ENCODE data around the gene NTHL1.

NTHL1 gene

DNA sequence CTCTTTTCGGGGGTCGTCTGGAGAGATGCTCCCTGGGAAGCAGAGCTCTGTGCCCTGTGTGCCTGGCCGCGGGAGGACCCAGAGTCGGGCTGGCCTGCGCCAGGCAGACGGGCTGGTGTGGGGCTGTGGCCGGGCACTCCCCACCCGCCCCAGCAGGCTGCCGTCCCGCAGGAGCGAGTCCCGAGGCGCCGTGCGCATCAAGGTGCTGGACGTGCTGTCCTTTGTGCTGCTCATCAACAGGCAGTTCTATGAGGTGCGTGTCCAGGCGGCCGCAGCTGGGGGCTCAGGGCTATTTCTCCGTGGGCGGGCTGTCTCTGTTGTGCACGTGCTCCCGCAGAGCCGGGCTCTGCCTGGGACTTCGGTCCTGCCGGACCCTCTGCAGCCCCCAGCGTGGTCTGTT is 15.2 kb upstream of the NTHL1 start:
- no peak for DNase-seq

GRCh38 chr16:2061526-2061925 is 13.9 kb upstream of the NTHL1 start:
- no peak for DNase-seq

- no peak for DNase-seq
Observed at GRCh38 chr16:2061023-2061422, 13.4 kb upstream of the NTHL1 start.

- no peak for DNase-seq
Observed at GRCh38 chr16:2060346-2060745, 12.7 kb upstream of the NTHL1 start.

DNA sequence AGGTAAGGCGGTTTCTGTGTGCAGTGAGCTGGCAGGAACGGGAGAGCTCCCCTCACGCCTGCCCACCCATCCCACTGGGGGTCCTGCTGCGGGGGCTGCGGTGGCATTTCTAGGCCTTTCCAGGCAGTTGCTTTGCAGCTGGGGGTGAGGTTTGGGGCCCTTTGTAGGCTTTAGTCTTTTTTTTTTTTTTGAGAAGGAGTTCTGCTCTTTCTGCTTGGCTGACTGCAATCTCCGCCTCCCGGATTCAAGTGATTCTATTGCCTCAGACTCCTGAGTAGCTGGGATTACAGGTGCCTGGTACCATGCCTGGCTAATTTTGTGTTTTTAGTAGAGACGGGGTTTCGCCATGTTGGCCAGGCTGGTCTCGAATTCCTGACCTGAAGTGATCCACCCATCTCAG is 11.2 kb upstream of the NTHL1 start:
- no peak for DNase-seq

DNA sequence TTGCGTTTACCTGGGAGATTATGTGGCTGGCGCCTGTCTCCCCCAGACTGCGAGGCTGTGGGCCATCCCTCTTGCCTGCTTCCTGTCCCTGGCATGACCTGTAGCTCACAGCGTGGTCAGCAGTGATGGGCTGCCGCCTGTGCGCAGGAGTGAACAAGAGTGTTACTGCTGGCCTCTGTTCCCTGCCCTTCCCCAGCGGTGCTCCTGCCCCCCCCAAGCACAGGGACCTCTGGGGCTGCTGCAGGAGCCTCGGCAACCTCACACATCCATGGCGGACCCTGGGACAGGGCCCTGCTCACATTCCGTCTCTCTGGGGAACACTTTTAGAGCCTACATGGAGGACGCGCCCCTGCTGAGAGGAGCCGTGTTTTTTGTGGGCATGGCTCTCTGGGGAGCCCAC is 10.8 kb upstream of the NTHL1 start:
- no peak for DNase-seq

- DNase-seq = no peak
Observed at GRCh38 chr16:2057438-2057837, 9.8 kb upstream of the NTHL1 start.

DNA sequence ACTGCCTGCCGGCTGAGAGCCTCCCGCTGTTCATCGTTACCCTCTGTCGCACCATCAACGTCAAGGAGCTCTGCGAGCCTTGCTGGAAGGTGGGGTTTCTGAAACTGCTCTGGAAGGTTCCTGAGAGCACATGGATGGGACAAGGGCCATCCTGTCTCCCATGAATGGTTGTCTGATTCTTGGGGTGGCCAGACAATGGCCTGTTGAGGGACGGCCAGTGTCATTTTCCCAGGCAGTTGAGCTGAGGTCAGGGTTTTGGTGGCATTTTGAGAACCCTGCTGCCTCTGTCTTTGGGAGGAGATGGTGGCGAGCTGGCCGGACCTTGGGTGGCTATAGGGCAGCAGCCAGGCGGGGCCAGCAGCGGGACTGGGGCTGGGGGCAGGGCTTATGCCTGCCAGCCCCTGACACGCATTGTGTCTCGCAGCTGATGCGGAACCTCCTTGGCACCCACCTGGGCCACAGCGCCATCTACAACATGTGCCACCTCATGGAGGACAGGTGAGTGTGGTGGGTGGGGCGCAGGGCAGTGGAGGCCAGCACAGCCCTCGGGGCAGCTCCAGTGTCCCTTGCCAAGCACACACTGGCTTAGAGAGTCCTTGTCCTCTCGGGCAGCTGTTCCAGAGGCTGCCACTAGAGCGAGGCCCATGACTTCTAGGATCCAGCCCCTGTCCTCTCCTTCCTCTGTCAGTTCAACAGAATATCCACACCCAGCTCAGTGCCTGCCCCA is 9.2 kb upstream of the NTHL1 start:
- no peak for DNase-seq

GRCh38 chr16:2056077-2056476 is 8.4 kb upstream of the NTHL1 start:
- no peak for DNase-seq

DNA sequence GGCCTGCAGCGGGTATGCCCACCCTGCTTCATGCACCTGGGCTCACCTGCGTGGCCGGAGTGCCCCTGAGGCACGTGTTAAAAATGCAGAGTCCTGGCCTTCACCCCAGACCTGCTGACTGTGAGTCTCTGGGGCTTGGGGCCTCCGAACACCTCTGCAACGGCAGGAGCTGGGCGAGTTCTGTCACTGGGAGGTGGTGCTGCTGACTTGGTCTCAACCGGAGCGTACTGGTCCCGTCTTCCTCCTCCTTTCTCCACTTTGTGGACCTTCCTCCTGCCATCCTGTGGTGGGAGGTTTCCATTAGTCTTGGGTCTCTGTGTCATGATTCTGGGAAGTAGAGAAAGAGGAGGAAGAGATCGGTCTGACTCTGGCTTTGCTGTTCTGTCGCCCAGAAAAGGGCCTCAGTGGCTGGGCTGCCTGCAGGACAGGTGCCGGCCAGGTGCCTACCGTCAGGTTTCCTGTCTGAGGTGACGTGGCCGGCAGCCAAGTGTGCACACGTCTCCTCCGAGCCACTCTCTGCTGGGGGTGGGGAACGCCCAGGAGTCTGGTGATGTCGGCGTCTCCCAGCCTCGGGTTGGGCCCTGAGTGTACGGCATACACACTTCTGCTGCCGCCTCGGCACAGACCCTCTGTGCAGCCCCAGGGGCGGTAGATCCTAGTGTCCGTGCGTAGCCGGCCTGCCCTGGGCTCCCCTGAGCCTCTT is 7.1 kb upstream of the NTHL1 start:
- DNase-seq = no peak

- no peak for DNase-seq
Observed at GRCh38 chr16:2053897-2054296, 6.3 kb upstream of the NTHL1 start.

DNA sequence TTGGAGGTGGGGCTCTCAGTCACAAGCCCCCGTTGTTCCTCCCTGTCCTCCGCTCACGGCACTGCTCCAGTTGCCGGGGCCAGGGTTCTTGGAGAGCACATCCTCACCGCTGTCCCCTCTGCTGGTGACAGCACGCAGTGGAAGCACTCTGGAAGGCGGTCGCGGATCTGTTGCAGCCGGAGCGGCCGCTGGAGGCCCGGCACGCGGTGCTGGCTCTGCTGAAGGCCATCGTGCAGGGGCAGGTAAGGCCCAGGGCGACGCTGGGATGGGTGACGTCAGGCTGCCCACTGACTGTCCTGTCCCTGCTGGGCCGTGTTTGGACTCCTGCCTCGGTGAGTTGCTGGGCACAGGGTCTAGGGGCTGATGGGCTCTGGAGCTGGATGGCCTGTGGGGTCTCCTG is 5.6 kb upstream of the NTHL1 start:
- no peak for DNase-seq

DNA sequence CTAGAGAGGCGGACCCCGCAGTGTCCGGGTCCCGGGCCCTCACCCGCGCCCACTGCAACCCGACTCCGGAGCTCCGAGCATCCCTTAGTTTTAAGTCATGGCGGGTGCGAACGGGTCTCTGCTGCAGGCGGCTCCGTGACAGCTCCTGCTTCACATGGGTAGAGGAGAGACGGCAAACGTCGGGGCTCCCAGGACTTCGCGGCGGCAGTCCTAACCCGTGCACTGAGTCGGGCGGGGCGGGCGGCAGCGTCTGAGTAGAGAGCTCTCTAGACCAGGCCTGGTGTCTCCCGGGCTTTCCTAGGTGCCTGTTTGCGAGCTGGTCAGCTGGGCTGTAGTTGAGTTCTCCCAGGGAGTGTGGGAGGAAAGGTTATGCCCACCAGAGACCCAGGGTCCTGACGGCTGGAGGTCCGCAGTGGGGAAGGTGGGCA is 496 bp upstream of the NTHL1 start:
- DNase-seq = no peak

GRCh38 chr16:2046893-2047329 is 723 bp downstream of the NTHL1 start:
- DNase-seq = no peak

DNA sequence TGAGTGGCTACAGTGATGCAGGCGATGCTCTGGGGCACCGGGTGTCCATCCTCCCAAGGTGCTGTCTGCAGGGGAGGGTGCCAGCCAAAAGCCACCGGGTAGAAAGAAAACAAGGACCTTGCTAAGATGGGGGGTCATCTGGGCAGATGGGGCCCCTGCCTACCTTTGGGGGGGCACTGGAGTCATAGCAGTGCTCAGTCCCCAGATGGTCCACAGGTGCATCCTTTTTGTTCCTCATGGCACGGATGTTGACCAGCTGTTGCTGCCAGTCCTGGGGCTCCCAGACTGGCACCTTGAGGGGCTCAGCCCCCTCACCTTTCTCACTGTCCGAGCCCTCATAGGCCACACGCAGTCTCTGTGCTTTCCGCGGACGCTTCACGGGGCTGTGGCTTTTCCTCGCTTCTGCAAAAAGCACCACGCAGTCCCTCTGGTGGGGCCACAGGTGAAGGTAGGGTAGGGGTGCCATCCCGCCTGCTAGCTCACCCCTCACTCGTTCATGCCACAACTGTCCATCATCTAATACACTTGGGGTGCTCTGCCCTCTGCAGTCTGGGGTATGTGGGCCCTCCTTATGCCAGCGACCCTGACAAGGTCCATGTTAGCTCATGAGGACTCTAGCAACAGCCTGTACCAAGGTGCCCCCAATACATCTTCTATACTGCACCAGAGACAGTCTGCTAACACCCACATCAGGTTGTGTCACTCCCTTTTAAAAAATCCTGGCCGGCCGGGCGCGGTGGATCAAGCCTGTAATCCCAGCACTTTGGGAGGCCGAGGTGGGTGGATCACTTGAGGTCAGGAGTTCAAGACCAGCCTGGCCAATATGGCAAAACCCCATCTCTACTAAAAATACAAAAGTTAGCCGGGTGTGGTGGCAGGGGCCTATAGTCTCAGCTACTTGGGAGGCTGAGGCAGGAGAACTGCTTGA is 1.4 kb downstream of the NTHL1 start:
- DNase-seq = no peak

GRCh38 chr16:2044541-2044940 is 3.1 kb downstream of the NTHL1 start:
- no peak for DNase-seq

DNA sequence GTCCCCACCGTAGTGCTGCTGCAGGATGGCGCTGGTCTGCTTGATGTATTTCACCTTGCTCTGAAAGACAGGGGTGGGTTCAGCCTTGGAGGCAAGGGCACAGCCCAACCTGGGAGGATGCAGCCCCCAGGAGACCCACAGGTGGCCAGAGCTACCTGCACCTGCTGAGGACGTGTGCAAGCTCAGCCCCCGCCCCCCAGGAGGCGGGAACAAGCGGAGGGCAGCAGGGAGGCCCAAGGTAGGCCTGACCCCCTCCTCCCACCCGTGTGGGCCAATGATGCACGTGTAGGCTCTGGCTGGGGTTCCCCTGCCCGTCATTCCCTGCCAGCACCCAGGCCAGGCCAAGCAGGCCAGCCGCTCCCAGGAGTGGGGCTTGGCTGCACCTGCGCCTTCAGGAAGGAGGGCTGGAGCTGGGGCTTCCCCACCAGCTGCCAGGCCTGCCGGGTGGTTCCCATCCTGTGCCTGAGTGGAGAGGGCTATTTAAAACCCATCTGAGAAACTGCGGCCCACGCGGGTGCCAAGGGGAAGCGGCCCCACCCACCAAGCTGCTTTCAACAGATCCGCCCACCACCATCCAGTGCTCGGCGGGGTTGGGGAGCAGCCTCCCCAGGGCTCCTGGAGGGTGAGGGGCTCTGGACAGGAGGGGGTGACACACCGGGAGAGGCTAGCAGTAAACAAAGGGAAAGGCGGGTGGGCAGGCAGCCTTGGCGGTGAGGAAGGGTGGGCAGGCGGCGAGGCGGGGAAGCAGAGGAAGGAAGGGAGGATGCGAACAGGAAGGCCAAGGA is 3.8 kb downstream of the NTHL1 start:
- DNase-seq = no peak

DNA sequence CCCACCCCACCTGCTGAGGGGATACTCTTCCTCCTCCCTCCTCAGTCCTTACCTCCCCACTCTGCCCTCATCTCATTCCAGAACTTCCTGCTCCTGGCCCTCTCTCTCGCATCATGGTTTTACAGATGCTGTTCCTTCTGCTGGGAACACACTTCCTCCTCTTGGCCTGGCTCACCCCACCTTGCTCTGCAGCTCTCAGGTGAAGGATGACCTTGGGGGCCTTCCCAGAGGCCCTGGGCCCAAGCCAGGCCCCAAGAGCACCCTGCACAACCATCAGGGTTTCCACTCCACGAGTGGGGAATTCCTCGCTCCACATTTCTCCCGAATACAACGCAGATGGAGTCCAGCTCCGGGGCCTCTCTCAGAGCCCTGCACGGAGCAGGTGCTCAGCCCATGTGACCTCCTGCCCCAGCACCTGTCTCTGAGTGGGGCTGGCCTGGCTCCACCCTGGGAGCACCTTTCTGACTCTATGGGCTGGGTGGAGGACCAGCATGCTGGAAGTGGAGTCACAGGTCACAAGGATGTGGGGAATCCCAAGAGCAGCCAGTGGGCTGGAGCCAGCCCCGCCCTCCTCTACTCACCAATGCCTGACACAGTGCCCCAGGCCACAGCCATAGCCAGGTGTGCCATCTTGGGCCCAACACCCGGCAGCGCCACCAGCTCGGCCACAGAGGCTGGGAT is 4.5 kb downstream of the NTHL1 start:
- no peak for DNase-seq

- no peak for DNase-seq
Observed at GRCh38 chr16:2042171-2042985, 5.3 kb downstream of the NTHL1 start.

DNA sequence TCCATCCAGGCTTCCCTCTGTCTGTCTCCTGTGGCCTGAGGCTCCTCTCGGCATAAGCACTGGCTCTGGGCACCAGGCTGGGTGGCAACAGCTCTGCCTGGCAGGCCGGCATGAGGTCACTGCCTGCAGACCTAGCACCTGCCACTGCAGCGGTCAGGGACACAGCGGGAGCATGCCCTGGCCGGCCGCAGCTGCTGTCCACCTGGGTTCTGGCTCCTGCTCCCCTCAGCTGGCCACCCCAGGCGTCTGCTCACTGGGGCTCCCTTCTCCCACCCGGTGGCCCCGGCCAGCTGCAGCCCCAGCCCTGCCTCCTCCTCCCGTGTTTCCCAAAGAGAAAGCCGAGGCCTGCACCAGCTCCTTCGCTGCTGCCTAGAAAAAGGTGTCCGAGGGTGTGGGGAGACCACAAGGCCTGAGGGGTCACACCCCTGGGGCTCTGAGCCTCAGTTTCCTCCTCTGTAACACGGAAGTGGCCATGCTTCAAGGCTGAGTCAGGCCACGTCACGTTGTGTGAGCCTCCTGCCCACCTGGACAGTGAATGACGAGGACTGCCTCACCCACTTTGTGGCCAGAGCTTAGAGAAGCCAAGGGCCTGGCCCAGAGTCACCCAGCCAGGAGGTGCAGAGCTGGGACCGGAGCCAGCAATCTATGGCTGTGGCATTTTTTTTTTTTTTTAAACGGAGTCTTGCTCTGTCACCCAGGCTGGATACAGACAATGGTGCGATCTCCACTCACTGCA is 6.7 kb downstream of the NTHL1 start:
- no peak for DNase-seq
